GM12875 (cell line): ENCODE data around the gene PPP1R12C.

Experiments
- H3K4me3 ChIP-seq: one replicate; pipeline ENCODE4 v1.5.1; 2011; ENCODE audit warnings: low read depth, low read length, control low read depth
- CTCF ChIP-seq: IDR thresholded peaks from 2 replicates; pipeline ENCODE4 v1.5.1; 2011; ENCODE audit warnings: low read depth, mild to moderate bottlenecking, control low read depth, inconsistent platforms, low read length, moderate library complexity, borderline replicate concordance; ENCODE audit not compliant: insufficient read depth

PPP1R12C gene

GRCh38 chr19:55115446-55116065, 1.9 kb downstream of the PPP1R12C start:
- peak overlapping the region; percentile 76 for H3K4me3 ChIP-seq
- TF ChIP-seq CTCF: no peak

GRCh38 chr19:55114566-55115145, 2.8 kb downstream of the PPP1R12C start:
- H3K4me3 ChIP-seq: no peak overlapping the region
- no peak for TF ChIP-seq CTCF

GRCh38 chr19:55113570-55114039, 3.8 kb downstream of the PPP1R12C start:
- no peak for TF ChIP-seq CTCF
- no peak overlapping the region for H3K4me3 ChIP-seq

- H3K4me3 ChIP-seq: no peak overlapping the region
Measured at GRCh38 chr19:55112777-55113569, 4.5 kb downstream of the PPP1R12C start.

GRCh38 chr19:55112246-55112776, 5.1 kb downstream of the PPP1R12C start:
- H3K4me3 ChIP-seq: no peak overlapping the region
- TF ChIP-seq CTCF: no peak

More at GRCh38 chr19:55112777-55113569, 4.5 kb downstream of the PPP1R12C start:
- TF ChIP-seq CTCF: peak; percentile 15; the same call in 1 of the 2 replicates

- H3K4me3 ChIP-seq: no peak overlapping the region
- no peak for TF ChIP-seq CTCF
Measured at GRCh38 chr19:55111238-55111831, 6.1 kb downstream of the PPP1R12C start.
